A549 (cell line): ENCODE measurements around the gene CBY1.

ENCODE experiments used
- CTCF ChIP-seq: fragments of >200 bp; sonication (Bioruptor Twin); formaldehyde crosslinking; IDR thresholded peaks from 3 replicates; pipeline ENCODE4 v1.5.1; 2016
- MAFK ChIP-seq: fragments of 450-650 bp; IDR thresholded peaks from 2 replicates; pipeline ENCODE4 v1.6.1; 2014; ENCODE audit not compliant: partially characterized antibody
- POLR2A ChIP-seq: IDR thresholded peaks from 2 replicates; pipeline ENCODE4 v1.6.1; 2012; ENCODE audit warnings: mild to moderate bottlenecking, low read length
- REST ChIP-seq: fragments of 200-600 bp; sonication (generic); IDR thresholded peaks from 2 replicates; pipeline ENCODE4 v1.6.1; 2016; ENCODE audit warnings: antibody characterized with exemption, mild to moderate bottlenecking, moderate library complexity
- SMC3 ChIP-seq: fragments of >200 bp; sonication (Bioruptor Twin); formaldehyde crosslinking; IDR thresholded peaks from 3 replicates; pipeline ENCODE4 v1.6.1; 2018; ENCODE audit warnings: inconsistent platforms

- TF ChIP-seq SMC3 (no peak), REST (no peak), POLR2A (no peak), MAFK (no peak), CTCF (no peak)
Observed at GRCh38 chr22:38612217-38613006, 44.0 kb upstream of the CBY1 start.
